ENCODE results near the gene SLC22A5.
"Not testable (repeated sequence)": the region's sequence is repeated elsewhere in the genome, so short reads cannot be mapped to it uniquely, and the experiment has no call there.

Gene SLC22A5

DNA sequence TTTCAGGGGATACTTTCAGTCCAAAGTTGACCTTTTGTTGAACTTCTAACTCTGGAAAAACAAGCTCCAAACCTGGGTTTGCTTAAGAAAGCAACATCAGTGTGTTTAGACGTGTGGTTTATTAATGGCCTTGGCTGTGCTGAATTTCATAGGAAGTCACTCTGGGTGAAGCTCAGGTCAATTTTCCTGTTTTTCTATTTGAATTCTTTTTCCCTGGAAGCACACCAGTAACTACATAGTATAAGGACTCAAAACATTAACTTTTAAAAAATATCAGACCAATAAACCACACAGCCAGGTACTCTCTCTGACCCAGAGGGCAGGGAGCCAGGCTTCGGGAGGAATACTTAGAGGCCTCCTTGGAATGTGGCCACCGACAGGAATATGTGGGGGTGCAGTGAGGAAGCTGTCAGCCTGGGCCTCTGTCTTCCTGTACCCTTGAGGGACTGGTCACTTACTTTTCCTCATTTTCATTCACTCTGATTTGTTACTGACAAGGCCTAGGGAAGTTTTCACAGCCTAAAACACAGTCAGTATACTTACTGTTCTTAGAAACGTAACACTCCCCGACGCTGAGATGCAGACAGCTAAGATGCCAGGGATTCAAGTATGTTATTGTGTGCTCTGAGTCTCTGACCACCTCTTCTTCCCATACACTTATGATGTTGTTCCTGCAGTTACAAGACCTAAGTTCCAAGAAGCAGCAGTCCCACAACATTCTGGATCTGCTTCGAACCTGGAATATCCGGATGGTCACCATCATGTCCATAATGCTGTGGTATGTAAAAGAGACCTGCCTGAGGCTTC lies 18.9 kb downstream of the SLC22A5 start:
- DNase-seq (ENCODE audit: low read depth), result no peak

- no peak for DNase-seq (ENCODE audit: low read depth)
These were observed 19.5 kb downstream of the SLC22A5 start for GRCh38 chr5:132389051-132389331.

DNA sequence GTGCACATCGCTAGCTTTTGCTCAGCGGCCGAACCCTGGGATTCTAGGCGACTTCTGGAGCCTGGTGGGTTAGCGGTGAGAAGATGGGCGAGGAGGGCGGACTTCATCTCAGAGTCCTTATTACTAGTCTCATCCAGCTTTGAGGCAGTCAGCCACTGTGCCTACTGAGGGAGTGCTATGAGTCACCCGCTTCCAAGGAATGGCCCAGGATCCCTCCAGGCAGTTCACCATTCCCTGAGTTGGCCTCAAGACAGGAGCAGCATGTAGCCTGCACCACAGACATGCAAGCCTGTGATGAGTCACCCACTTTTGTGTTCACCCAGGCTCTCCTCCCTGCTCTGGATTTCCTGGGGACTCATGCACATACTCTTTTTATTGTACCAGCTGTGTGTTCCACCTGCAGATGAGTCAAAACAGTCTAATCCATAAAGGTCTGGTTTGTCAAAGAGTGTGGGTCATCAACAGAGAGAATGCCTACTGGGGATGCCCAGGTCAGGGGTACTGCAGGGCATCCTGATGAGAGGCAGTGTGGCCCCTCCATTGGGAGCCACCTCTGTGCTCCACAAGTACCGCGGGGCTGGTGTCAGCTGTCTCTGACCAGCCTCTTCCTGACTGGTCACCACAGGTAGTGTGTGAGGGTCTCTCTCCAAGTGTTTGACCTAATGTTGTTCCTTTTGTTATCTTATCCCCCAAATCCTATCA lies 20.2 kb downstream of the SLC22A5 start:
- no peak for DNase-seq (ENCODE audit: low read depth)

- DNase-seq (ENCODE audit: low read depth), result no peak
These were observed 21.7 kb downstream of the SLC22A5 start for GRCh38 chr5:132391247-132391646.

DNA sequence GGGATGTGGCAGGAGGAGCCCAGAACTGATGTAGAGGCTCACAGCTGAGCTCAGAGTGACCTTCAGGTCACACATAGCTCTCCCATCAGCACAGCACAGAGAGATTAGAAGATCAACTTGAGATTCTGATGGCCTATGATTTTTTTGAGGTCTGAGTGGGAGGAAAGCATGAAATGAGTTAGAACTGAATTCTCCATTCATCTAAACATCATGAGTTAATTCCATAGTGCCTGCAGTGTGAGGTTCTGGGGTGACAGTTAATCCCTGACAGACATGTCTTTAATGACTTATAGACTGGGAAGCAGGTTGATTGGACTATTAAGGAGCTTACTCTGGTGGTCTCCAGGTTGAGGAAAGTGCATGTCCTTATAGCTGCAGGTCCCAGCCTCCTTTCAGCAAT lies 22.4 kb downstream of the SLC22A5 start:
- no peak for DNase-seq (ENCODE audit: low read depth)

DNA sequence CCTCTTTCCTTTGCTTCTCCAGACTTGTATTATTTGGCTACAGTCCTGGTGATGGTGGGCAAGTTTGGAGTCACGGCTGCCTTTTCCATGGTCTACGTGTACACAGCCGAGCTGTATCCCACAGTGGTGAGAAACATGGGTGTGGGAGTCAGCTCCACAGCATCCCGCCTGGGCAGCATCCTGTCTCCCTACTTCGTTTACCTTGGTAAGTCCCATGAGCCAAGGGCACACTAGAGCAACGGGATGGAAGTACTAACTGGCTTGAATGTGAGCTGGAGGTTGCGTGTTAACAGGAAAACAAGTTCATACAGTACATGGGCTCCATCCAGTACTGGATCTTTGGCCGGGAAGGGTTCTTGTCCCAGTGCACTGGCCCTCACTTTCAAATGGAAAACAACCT lies 22.9 kb downstream of the SLC22A5 start:
- no peak for DNase-seq (ENCODE audit: low read depth)

DNA sequence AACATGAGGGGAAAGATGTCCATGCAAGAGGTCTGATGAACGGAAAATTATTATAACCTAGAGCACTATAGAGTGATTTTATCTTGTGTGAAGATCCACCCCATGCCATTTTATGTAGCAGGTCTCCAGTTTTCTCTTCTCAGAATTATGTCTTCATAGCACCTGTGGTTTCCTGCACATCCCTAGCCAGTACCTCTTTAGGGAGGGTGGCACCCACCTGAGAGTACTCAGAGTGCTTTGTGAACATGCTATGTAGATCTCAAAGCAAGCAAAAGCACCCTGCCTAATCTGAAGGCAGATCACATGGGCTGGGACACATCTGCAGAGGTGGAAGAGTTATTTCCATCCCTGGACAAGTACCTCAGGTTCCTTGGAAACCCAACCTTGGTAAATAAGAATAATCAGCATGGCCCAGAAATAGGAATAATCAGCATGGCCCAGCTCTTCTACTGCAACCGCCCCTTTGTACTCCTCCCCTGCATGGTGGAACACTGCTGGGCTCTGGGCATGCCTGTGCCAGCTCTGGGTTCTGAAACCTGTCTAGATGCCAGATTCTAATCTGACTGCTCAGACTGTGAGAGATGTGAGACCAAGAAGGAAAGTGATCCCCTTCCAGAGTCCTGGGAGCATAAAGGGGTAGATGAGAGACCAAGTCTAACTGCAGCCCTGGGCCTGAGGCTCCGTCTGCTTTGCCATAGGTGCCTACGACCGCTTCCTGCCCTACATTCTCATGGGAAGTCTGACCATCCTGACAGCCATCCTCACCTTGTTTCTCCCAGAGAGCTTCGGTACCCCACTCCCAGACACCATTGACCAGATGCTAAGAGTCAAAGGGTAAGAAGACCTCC lies 23.7 kb downstream of the SLC22A5 start:
- no peak for DNase-seq (ENCODE audit: low read depth)

GRCh38 chr5:132394667-132395259 lies 25.3 kb downstream of the SLC22A5 start:
- no peak for DNase-seq (ENCODE audit: low read depth)

- no peak for DNase-seq (ENCODE audit: low read depth)
These were observed 27.1 kb downstream of the SLC22A5 start for GRCh38 chr5:132396589-132397031.

- DNase-seq (ENCODE audit: low read depth), result no peak
These were observed 27.7 kb downstream of the SLC22A5 start for GRCh38 chr5:132397224-132397623.

GRCh38 chr5:132397936-132398675 lies 28.6 kb downstream of the SLC22A5 start:
- DNase-seq (ENCODE audit: low read depth), result not testable (repeated sequence)

DNA sequence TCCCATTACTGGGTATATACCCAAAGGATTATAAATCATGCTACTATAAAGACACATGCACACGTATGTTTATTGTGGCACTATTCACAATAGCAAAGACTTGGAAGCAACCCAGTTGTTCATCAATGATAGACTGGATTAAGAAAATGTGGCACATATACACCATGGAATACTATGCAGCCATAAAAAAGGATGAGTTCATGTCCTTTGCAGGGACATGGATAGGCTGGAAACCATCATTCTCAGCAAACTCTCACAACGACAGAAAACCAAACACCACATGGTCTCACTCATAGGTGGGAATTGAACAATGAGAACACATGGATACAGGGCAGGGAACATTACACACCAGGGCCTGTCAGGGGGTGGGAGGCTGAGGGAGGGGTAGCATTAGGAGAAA lies 34.5 kb downstream of the SLC22A5 start:
- DNase-seq (ENCODE audit: low read depth), result not testable (repeated sequence)

GRCh38 chr5:132405646-132406045 lies 36.1 kb downstream of the SLC22A5 start:
- no peak for DNase-seq (ENCODE audit: low read depth)

DNA sequence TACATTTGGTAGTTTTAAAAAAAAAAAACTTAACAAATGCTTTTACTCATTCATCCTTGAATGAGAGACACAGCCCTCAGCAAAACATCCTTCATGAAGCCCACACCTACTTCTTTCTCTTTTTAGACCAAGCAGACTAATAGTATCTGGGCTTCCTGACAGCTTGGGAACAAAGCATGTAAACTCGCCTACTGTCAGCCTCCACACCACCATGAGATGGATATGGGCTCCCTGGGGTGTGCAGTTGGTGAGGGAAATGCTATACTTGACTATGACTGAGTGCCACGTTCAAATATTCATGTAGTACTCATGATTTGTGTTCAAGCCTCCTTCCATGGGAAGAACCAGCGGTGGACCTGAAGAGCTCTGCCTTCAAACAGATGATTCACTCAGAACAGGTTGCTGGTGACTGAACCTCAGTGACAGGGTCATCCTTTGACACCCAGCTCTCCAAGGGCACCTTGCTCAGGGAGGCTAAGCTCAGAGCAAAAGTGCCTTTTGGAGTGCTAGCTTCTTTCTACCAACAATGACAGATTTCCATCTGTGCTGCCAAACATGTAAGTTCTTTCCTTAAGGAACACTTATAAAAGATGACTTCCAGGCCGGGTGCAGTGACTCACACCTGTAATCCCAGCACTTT lies 36.8 kb downstream of the SLC22A5 start:
- DNase-seq (ENCODE audit: low read depth), result no peak

DNA sequence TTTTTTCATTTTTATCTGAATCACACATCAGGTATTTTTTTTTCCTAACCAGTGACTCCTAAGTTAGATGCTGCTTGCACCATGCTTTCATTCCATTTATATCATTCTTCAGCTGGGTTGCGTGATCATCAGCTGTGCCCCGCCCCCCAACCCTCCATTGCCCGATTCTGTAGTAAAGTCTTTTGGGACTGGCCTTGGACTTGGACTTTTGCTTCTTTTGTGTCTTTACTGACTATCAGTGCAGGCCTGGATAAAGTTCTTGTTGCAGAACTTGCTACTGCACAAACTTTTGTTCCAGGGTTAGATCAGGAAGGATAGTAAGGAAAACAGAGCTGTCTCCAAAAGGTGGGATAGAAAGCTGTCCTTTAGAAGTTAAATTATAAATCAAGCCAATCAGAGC lies 38.5 kb downstream of the SLC22A5 start:
- no peak for DNase-seq (ENCODE audit: low read depth)

DNA sequence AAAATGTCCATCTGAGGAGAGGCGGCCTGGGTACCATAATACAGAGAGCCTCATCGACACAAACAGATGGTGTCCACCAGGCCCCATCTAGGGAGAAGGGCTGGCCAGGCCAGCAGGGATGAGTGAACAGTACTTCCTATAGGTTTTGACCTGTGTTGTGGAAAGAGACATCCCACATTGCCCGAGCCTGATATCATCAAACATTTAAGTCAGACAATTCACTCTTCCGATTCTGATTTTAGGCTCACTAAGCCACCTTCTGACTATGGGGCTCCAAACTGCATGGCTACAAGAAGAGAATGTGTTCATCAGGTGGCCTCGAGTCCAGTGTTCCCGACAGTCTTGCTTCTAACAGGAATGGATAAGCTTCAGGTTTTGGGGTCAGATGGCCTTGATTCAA lies 38.9 kb downstream of the SLC22A5 start:
- DNase-seq (ENCODE audit: low read depth), result no peak

- DNase-seq (ENCODE audit: low read depth), result no peak
These were observed 39.5 kb downstream of the SLC22A5 start for GRCh38 chr5:132408965-132409364.

DNA sequence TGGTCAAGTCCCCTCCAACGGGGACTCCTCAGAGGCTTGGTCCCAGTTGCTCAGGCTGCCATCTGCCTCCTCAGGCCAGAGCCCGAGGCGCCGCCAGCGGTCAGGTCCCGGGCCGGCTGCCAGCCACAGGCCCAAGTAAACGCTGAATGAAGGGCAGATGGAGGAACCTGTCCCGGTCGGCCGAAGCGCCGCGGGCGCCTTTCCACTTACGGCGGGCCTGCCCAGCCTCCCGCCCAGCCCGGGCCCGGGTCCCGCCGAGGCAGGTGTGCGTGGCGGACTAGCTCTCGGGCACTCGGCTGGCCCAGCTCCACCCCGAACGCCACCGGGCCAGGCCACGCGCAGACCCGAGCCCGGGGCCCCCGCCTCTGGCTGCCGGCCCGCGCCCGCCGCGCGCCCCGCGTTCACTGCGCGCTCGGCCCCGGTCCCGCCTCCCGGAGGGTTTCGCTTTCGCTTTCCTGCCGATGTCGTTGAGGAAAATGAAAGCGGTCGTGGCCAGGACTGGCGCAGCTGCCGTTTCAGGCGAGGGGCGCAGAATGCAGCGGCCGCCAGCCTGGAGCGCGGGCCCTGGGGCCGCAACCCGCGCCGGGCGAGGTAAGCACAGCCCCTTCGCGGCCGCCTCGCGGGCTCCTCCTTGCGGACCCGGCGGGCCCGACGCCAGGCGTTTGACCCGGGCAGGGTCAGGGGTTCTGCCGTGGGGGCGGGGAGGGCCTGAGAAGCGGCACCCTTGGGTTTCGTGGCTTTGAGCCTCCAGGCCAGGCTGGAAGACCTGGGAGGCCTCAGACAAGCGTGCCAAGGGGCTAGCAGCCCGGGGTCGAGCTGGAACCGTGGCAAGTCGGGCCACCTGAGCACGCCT lies 41.2 kb downstream of the SLC22A5 start:
- DNase-seq (ENCODE audit: low read depth), result peak; percentile 56

GRCh38 chr5:132411304-132412013 lies 41.9 kb downstream of the SLC22A5 start:
- DNase-seq (ENCODE audit: low read depth), result no peak

- DNase-seq (ENCODE audit: low read depth), result no peak
These were observed 44.1 kb downstream of the SLC22A5 start for GRCh38 chr5:132413567-132413966.

All from CMK (cell line).